ENCODE results near the gene NPIPA8. TPM values are rescaled to one million over a fixed set of nuclear protein-coding genes. Genes with fewer than 3 reads are reported as not detected.
"Not testable (repeated sequence)": the region's sequence is repeated elsewhere in the genome, so short reads cannot be mapped to it uniquely, and the experiment has no call there.

Gene NPIPA8
- polyA plus RNA-seq (2013), result 0.08 TPM

DNA sequence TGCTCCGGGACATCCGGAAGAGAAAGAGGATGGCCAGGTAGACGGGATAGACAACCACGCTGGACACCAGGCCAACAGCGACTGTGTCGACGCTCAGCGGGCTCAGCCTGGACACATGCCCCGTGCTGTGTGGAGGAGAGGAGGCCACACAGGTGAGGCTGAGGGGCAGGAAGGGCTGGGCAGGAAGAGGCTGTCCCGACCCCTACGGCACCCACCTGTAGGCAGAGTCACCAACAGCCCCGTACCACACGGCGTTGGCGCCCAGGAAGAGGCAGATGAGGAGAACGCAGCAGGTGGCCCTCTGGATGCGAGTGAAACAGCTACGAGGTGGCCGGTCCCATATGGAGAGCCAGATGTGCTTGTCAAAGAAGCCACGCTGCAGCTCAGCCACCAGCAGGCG is at the start of gene NPIPA8:
Gene NPIPA8, minus strand, starts transcription at position 101 of the 400 bp plus-strand sequence. CDS start 4,074 bp downstream, outside the sequence.
- DNase-seq; POLR2A ChIA-PET; H3K27ac ChIP-seq (ENCODE audit: insufficient read depth in 1 of 2, low read depth in 1 of 2, low read length in 2 of 2, poor library complexity in 1 of 2, severe bottlenecking in 2 of 2); H3K4me3 ChIP-seq (ENCODE audit: control insufficient read depth in 1 of 7, extremely low read depth in 1 of 7, insufficient read depth in 4 of 7, low read depth in 2 of 7, low read length in 6 of 7); CTCF ChIA-PET; H3K27me3 ChIP-seq (replicated peaks in 2 of 5; ENCODE audit: control insufficient read depth in 4 of 5, insufficient read depth in 5 of 5, low read length in 4 of 5); H3K36me3 ChIP-seq (ENCODE audit: control insufficient read depth in 4 of 4, insufficient read depth in 4 of 4, low read length in 3 of 4); H3K4me1 ChIP-seq (ENCODE audit: control extremely low read depth in 1 of 4, control insufficient read depth in 4 of 4, insufficient read depth in 4 of 4, low read length in 3 of 4); H3K9me3 ChIP-seq (ENCODE audit: control extremely low read depth in 1 of 5, control insufficient read depth in 4 of 5, insufficient read depth in 2 of 5, low read depth in 1 of 5, low read length in 4 of 5): not testable (repeated sequence)
- WGBS (ENCODE audit: insufficient coverage), result no CpG with 5 or more reads among the region's 21 CpGs

DNA sequence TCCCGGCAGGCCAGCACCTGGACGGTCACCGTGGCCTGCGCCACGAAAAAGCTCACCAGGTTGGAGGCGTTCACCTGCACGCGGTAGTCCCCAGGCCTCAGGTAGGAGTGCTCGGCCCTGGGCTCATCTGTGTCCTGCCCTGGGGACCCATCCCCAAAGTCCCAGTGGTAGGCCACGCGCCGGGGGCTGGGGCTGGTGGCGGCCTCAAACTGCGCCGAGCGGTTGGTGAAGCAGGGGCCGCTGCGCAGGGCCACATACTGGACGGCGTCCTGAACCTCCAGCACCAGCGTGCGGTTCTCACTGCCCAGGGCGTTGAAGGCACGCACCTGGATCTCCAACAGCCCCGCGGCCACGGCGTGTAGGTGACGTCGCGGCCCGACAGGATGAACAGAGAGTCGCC is 48.7 kb upstream of the NPIPA8 start:
- H3K4me3 ChIP-seq (ENCODE audit: control insufficient read depth in 1 of 7, extremely low read depth in 1 of 7, insufficient read depth in 4 of 7, low read depth in 2 of 7, low read length in 6 of 7); H3K27me3 ChIP-seq (replicated peaks in 2 of 5; ENCODE audit: control insufficient read depth in 4 of 5, insufficient read depth in 5 of 5, low read length in 4 of 5); H3K36me3 ChIP-seq (ENCODE audit: control insufficient read depth in 4 of 4, insufficient read depth in 4 of 4, low read length in 3 of 4); DNase-seq; H3K9me3 ChIP-seq (ENCODE audit: control extremely low read depth in 1 of 5, control insufficient read depth in 4 of 5, insufficient read depth in 2 of 5, low read depth in 1 of 5, low read length in 4 of 5); POLR2A ChIA-PET; H3K4me1 ChIP-seq (ENCODE audit: control extremely low read depth in 1 of 4, control insufficient read depth in 4 of 4, insufficient read depth in 4 of 4, low read length in 3 of 4); CTCF ChIA-PET; H3K27ac ChIP-seq (ENCODE audit: insufficient read depth in 1 of 2, low read depth in 1 of 2, low read length in 2 of 2, poor library complexity in 1 of 2, severe bottlenecking in 2 of 2): not testable (repeated sequence)
- no CpG with 5 or more reads among the region's 33 CpGs for whole genome bisulfite sequencing (ENCODE audit: insufficient coverage)

DNA sequence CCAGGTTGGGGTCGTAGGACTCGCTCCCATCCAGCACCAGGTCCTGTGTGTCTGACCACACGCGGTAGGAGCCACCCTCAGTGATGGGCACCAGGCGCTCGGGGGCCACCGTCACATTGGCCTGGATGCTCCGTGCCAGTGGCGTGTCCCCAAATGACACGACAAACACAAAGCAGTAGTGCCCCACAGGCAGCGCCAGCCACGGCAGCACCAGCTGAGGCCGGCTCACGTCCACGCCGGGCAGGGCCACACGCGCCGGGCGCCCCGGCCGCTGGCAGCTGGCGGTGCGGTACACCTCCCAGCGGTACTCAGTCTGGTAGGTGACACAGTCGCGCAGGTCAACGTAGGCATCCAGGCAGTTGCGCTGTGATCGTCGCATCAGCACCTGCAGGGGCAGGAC is 48.3 kb upstream of the NPIPA8 start:
- H3K27ac ChIP-seq (ENCODE audit: insufficient read depth in 1 of 2, low read depth in 1 of 2, low read length in 2 of 2, poor library complexity in 1 of 2, severe bottlenecking in 2 of 2); H3K4me1 ChIP-seq (ENCODE audit: control extremely low read depth in 1 of 4, control insufficient read depth in 4 of 4, insufficient read depth in 4 of 4, low read length in 3 of 4); CTCF ChIA-PET; H3K27me3 ChIP-seq (replicated peaks in 2 of 5; ENCODE audit: control insufficient read depth in 4 of 5, insufficient read depth in 5 of 5, low read length in 4 of 5); DNase-seq; POLR2A ChIA-PET; H3K4me3 ChIP-seq (ENCODE audit: control insufficient read depth in 1 of 7, extremely low read depth in 1 of 7, insufficient read depth in 4 of 7, low read depth in 2 of 7, low read length in 6 of 7); H3K9me3 ChIP-seq (ENCODE audit: control extremely low read depth in 1 of 5, control insufficient read depth in 4 of 5, insufficient read depth in 2 of 5, low read depth in 1 of 5, low read length in 4 of 5); H3K36me3 ChIP-seq (ENCODE audit: control insufficient read depth in 4 of 4, insufficient read depth in 4 of 4, low read length in 3 of 4): not testable (repeated sequence)
- WGBS (ENCODE audit: insufficient coverage), result no CpG with 5 or more reads among the region's 31 CpGs

GRCh38 chr16:18384098-18384636 is 47.6 kb upstream of the NPIPA8 start:
- H3K4me3 ChIP-seq (ENCODE audit: control insufficient read depth in 1 of 7, extremely low read depth in 1 of 7, insufficient read depth in 4 of 7, low read depth in 2 of 7, low read length in 6 of 7); H3K4me1 ChIP-seq (ENCODE audit: control extremely low read depth in 1 of 4, control insufficient read depth in 4 of 4, insufficient read depth in 4 of 4, low read length in 3 of 4); H3K27ac ChIP-seq (ENCODE audit: insufficient read depth in 1 of 2, low read depth in 1 of 2, low read length in 2 of 2, poor library complexity in 1 of 2, severe bottlenecking in 2 of 2); H3K36me3 ChIP-seq (ENCODE audit: control insufficient read depth in 4 of 4, insufficient read depth in 4 of 4, low read length in 3 of 4); POLR2A ChIA-PET; H3K9me3 ChIP-seq (ENCODE audit: control extremely low read depth in 1 of 5, control insufficient read depth in 4 of 5, insufficient read depth in 2 of 5, low read depth in 1 of 5, low read length in 4 of 5); DNase-seq; H3K27me3 ChIP-seq (replicated peaks in 2 of 5; ENCODE audit: control insufficient read depth in 4 of 5, insufficient read depth in 5 of 5, low read length in 4 of 5); CTCF ChIA-PET: not testable (repeated sequence)
- no CpG with 5 or more reads among the region's 25 CpGs for WGBS (ENCODE audit: insufficient coverage)

DNA sequence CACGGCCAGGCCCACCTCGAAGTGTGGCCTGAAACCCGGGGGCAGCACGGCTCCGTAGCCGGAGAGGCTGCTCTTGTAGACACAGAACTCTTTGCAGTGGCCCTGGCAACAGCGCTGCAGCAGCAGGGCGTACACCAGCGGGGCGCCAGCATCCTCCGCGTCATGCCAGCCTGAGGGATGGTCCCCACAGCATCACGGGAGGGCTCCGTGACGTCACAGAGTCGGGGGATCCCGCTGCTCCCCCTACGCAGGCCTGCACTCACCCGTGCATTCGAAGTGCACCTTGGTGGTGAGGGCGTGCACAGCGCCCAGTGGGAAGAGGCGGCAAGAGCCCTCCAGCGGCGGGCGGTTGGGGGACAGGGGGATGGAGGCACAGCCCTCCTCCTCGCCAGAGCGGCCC is 46.2 kb upstream of the NPIPA8 start:
- CTCF ChIA-PET; DNase-seq; H3K9me3 ChIP-seq (ENCODE audit: control extremely low read depth in 1 of 5, control insufficient read depth in 4 of 5, insufficient read depth in 2 of 5, low read depth in 1 of 5, low read length in 4 of 5); POLR2A ChIA-PET; H3K4me1 ChIP-seq (ENCODE audit: control extremely low read depth in 1 of 4, control insufficient read depth in 4 of 4, insufficient read depth in 4 of 4, low read length in 3 of 4); H3K4me3 ChIP-seq (ENCODE audit: control insufficient read depth in 1 of 7, extremely low read depth in 1 of 7, insufficient read depth in 4 of 7, low read depth in 2 of 7, low read length in 6 of 7); H3K27ac ChIP-seq (ENCODE audit: insufficient read depth in 1 of 2, low read depth in 1 of 2, low read length in 2 of 2, poor library complexity in 1 of 2, severe bottlenecking in 2 of 2); H3K36me3 ChIP-seq (ENCODE audit: control insufficient read depth in 4 of 4, insufficient read depth in 4 of 4, low read length in 3 of 4); H3K27me3 ChIP-seq (replicated peaks in 2 of 5; ENCODE audit: control insufficient read depth in 4 of 5, insufficient read depth in 5 of 5, low read length in 4 of 5): not testable (repeated sequence)
- WGBS (ENCODE audit: insufficient coverage), result no CpG with 5 or more reads among the region's 28 CpGs

DNA sequence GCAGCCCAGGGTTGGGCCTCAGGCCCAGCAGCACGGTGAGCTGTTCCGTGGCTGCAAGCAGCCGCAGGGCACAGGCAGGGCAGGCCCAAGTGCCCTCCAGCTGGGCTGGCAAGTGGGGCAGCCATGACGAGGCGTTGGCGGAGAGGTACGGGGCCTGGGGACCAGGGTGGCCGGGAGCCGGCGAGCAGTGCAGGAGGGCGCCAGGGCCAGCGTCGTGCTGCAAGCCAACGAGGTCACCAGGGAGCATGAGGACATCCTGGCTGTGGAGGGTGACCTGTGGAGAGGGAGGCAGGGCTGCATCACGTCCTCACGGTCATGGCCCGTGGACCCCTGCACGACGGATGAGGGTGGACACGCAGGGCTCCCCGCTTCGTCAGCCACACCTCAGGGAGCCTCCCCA is 11.2 kb upstream of the NPIPA8 start:
- DNase-seq; H3K4me1 ChIP-seq (ENCODE audit: control extremely low read depth in 1 of 4, control insufficient read depth in 4 of 4, insufficient read depth in 4 of 4, low read length in 3 of 4); H3K4me3 ChIP-seq (ENCODE audit: control insufficient read depth in 1 of 7, extremely low read depth in 1 of 7, insufficient read depth in 4 of 7, low read depth in 2 of 7, low read length in 6 of 7); POLR2A ChIA-PET; H3K36me3 ChIP-seq (ENCODE audit: control insufficient read depth in 4 of 4, insufficient read depth in 4 of 4, low read length in 3 of 4); H3K27me3 ChIP-seq (replicated peaks in 2 of 5; ENCODE audit: control insufficient read depth in 4 of 5, insufficient read depth in 5 of 5, low read length in 4 of 5); H3K9me3 ChIP-seq (ENCODE audit: control extremely low read depth in 1 of 5, control insufficient read depth in 4 of 5, insufficient read depth in 2 of 5, low read depth in 1 of 5, low read length in 4 of 5); CTCF ChIA-PET; H3K27ac ChIP-seq (ENCODE audit: insufficient read depth in 1 of 2, low read depth in 1 of 2, low read length in 2 of 2, poor library complexity in 1 of 2, severe bottlenecking in 2 of 2): not testable (repeated sequence)
- no CpG with 5 or more reads among the region's 22 CpGs for WGBS (ENCODE audit: insufficient coverage)

- H3K4me3 ChIP-seq (ENCODE audit: control insufficient read depth in 1 of 7, extremely low read depth in 1 of 7, insufficient read depth in 4 of 7, low read depth in 2 of 7, low read length in 6 of 7); H3K27ac ChIP-seq (ENCODE audit: insufficient read depth in 1 of 2, low read depth in 1 of 2, low read length in 2 of 2, poor library complexity in 1 of 2, severe bottlenecking in 2 of 2); H3K36me3 ChIP-seq (ENCODE audit: control insufficient read depth in 4 of 4, insufficient read depth in 4 of 4, low read length in 3 of 4); H3K27me3 ChIP-seq (replicated peaks in 2 of 5; ENCODE audit: control insufficient read depth in 4 of 5, insufficient read depth in 5 of 5, low read length in 4 of 5); DNase-seq; H3K9me3 ChIP-seq (ENCODE audit: control extremely low read depth in 1 of 5, control insufficient read depth in 4 of 5, insufficient read depth in 2 of 5, low read depth in 1 of 5, low read length in 4 of 5); CTCF ChIA-PET; H3K4me1 ChIP-seq (ENCODE audit: control extremely low read depth in 1 of 4, control insufficient read depth in 4 of 4, insufficient read depth in 4 of 4, low read length in 3 of 4); POLR2A ChIA-PET: not testable (repeated sequence)
- no CpG with 5 or more reads among the region's 22 CpGs for WGBS (ENCODE audit: insufficient coverage)
Measured at GRCh38 chr16:18346993-18347392, 10.5 kb upstream of the NPIPA8 start.
